HL-60 (cell line): ENCODE results near the gene ZSWIM4.

Source experiments
- DNase-seq, 2 experiments: peaks; one replicate each; pipeline ENCODE4 v3.0.0-alpha.2; 2010 to 2020; ENCODE audit warnings: low read depth in 1 of 2, low spot score in 1 of 2
- H3K27ac ChIP-seq: fragments of 250-450 bp; sonication (Bioruptor Pico); replicated peaks from 2 replicates; pipeline ENCODE4 v1.5.1; 2020; ENCODE audit warnings: mild to moderate bottlenecking, moderate library complexity
- H3K27me3 ChIP-seq: fragments of 250-450 bp; sonication (Bioruptor Pico); 2 replicates; pipeline ENCODE4 v1.5.1; 2021; ENCODE audit warnings: mild to moderate bottlenecking, moderate library complexity; ENCODE audit not compliant: insufficient read depth, poor library complexity, severe bottlenecking
- H3K4me3 ChIP-seq: replicated peaks from 2 replicates; pipeline ENCODE4 v1.5.1; 2011; ENCODE audit warnings: mild to moderate bottlenecking, control low read depth, low read length; ENCODE audit not compliant: insufficient read depth
- GABPA ChIP-seq: IDR thresholded peaks from 2 replicates; pipeline ENCODE4 v1.6.1; 2012; ENCODE audit warnings: low read depth
- POLR2AphosphoS5 ChIP-seq: IDR thresholded peaks from 2 replicates; pipeline ENCODE4 v1.6.1; 2012; ENCODE audit warnings: low read depth
- SPI1 ChIP-seq: IDR thresholded peaks from 2 replicates; pipeline ENCODE4 v1.6.1; 2012; ENCODE audit warnings: low read depth, mild to moderate bottlenecking, borderline replicate concordance
- TF ChIP-seq, protein P1 (sequence below): IDR thresholded peaks from one replicate; pipeline ENCODE4 v1.5.1; 2011; ENCODE audit warnings: low read length, control low read depth, inconsistent platforms; ENCODE audit not compliant: insufficient read depth
- TF ChIP-seq, protein P2 (sequence below): IDR thresholded peaks from 2 replicates; pipeline ENCODE4 v1.6.1; 2012; ENCODE audit warnings: low read depth; ENCODE audit not compliant: insufficient replicate concordance

ZSWIM4 gene

DNA sequence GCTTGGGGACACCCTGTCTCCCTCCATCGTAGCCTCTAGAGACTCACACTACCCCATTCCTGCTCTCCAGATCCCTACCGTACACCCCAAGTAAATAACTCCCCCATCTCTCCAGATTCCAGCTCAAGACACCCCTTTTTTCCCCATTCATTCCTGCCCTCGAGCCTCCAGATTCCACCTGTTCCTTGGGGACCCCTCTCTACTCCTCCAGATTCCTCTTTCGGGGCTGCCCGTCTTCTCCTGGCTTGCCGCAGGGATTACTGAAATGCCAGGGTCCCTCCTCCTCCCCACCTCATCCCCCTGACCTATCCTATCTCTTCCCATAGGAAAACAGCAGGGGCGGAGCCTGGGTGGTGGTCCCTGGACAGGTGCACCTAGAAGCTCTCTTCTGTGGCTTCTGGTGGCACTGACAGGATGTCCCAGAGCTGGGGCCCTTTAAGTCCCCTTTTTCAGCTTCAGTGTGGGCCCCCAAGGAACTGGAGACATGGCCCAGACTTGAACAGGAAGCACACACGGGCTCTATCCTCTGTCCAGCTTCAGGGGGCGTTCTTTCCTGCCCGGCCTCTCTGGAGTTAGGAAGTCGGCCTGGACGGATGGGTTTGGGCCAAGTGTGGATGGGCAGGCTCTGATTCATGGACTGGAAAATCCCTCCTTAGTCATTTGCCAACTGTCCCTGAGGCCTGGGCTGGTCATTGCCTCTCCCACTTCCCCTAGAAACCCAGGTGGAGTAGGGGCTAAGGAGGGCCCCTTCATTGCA, 1.2 kb downstream of the ZSWIM4 start:
- peak overlapping the region; percentile 72 for H3K4me3 ChIP-seq
- TF ChIP-seq GABPA (no peak), SPI1 (no peak), POLR2AphosphoS5 (no peak)
- TF ChIP-seq, protein P1, sequence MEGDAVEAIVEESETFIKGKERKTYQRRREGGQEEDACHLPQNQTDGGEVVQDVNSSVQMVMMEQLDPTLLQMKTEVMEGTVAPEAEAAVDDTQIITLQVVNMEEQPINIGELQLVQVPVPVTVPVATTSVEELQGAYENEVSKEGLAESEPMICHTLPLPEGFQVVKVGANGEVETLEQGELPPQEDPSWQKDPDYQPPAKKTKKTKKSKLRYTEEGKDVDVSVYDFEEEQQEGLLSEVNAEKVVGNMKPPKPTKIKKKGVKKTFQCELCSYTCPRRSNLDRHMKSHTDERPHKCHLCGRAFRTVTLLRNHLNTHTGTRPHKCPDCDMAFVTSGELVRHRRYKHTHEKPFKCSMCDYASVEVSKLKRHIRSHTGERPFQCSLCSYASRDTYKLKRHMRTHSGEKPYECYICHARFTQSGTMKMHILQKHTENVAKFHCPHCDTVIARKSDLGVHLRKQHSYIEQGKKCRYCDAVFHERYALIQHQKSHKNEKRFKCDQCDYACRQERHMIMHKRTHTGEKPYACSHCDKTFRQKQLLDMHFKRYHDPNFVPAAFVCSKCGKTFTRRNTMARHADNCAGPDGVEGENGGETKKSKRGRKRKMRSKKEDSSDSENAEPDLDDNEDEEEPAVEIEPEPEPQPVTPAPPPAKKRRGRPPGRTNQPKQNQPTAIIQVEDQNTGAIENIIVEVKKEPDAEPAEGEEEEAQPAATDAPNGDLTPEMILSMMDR = no peak
- TF ChIP-seq, protein P2, sequence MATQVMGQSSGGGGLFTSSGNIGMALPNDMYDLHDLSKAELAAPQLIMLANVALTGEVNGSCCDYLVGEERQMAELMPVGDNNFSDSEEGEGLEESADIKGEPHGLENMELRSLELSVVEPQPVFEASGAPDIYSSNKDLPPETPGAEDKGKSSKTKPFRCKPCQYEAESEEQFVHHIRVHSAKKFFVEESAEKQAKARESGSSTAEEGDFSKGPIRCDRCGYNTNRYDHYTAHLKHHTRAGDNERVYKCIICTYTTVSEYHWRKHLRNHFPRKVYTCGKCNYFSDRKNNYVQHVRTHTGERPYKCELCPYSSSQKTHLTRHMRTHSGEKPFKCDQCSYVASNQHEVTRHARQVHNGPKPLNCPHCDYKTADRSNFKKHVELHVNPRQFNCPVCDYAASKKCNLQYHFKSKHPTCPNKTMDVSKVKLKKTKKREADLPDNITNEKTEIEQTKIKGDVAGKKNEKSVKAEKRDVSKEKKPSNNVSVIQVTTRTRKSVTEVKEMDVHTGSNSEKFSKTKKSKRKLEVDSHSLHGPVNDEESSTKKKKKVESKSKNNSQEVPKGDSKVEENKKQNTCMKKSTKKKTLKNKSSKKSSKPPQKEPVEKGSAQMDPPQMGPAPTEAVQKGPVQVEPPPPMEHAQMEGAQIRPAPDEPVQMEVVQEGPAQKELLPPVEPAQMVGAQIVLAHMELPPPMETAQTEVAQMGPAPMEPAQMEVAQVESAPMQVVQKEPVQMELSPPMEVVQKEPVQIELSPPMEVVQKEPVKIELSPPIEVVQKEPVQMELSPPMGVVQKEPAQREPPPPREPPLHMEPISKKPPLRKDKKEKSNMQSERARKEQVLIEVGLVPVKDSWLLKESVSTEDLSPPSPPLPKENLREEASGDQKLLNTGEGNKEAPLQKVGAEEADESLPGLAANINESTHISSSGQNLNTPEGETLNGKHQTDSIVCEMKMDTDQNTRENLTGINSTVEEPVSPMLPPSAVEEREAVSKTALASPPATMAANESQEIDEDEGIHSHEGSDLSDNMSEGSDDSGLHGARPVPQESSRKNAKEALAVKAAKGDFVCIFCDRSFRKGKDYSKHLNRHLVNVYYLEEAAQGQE = no peak
- H3K27me3 ChIP-seq = no peaks in the 10 kb centered on the region
- no peak for DNase-seq
- H3K27ac ChIP-seq = no peak overlapping the region

DNA sequence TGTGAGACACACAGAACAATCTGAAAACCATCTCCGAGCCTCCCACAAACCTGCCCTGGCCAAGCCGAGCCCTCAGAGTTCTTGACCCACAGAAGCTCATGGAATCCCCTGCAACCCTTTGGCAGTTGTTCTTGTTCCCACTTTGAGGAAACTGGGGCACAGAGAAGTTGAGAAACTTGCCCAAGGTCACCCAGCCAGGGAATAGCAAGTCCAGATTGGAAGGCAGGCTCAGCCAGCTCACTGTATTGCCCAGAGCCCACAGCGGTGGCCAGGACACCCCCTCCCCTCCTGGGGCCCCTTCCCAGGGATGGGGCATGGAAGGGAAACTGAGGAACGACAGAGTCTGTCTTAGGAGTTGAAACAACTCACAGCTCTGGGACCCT, 1.8 kb downstream of the ZSWIM4 start:
- no peak overlapping the region for H3K27ac ChIP-seq
- DNase-seq = no peak
- H3K4me3 ChIP-seq = no peak overlapping the region
- no peaks in the 10 kb centered on the region for H3K27me3 ChIP-seq
- no peak for TF ChIP-seq SPI1
- TF ChIP-seq, protein P2 = no peak
- TF ChIP-seq POLR2AphosphoS5 = no peak
- TF ChIP-seq GABPA = no peak
- TF ChIP-seq, protein P1 = no peak

DNA sequence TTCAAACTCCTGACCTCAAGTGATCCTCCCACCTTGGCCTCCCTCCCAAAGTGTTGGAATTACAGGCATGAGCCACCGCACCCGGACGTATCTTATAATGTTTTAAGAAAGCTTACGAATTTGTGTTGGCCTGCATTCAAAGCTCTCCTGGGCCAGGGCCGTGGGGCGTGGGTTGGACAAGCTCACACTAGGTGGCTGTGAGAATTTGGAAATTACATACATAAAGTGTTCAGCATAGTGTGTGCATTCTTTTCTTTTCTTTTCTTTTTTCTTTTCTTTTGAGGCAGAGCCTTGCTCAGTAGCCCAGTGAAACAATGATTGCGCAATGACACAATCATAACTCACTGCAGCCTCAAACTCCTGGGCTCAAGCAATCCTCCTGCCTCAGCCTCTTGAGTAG, 2.6 kb downstream of the ZSWIM4 start:
- no peak for TF ChIP-seq SPI1
- TF ChIP-seq, protein P2 = no peak
- TF ChIP-seq POLR2AphosphoS5 = no peak
- no peak for TF ChIP-seq GABPA
- TF ChIP-seq, protein P1 = no peak
- DNase-seq = no peak
- no peak overlapping the region for H3K27ac ChIP-seq
- no peaks in the 10 kb centered on the region for H3K27me3 ChIP-seq
- no peak overlapping the region for H3K4me3 ChIP-seq
